Common myeloid progenitor, CD34-positive (primary cell): ENCODE data around the gene PIP5K1B.

ENCODE experiments used
- CTCF ChIA-PET: fragments of 350-600 bp; sonication (Branson Sonifier 250); formaldehyde crosslinking; loops from one replicate; lab custom pipeline; 2021; ENCODE audit warnings: antibody characterized with exemption; lab: Charles Lee
- POLR2A ChIA-PET: fragments of 350-600 bp; sonication (Branson Sonifier 250); formaldehyde crosslinking; loops from one replicate; lab custom pipeline; 2021; ENCODE audit warnings: antibody characterized with exemption; lab: Charles Lee
- DNase-seq, 3 donors: peaks; one replicate each; pipeline versions ENCODE4 v3.0.0 to v3.0.0-alpha.2; 2013
- H3K27ac ChIP-seq, 2 experiments: 1 replicate in 1 of 2; 2 replicates in 1 of 2; pipeline ENCODE4 v1.7.0; 2013; ENCODE audit warnings: inconsistent platforms in 2 of 2, low read length in 2 of 2, mild to moderate bottlenecking in 2 of 2, low read depth in 1 of 2, moderate library complexity in 1 of 2; ENCODE audit not compliant: severe bottlenecking in 2 of 2, insufficient read depth in 1 of 2, poor library complexity in 1 of 2
- H3K27me3 ChIP-seq, 5 experiments: replicated peaks in 2 of 5; 1 replicate in 3 of 5; 2 replicates in 2 of 5; pipeline versions ENCODE4 v1.6.1 to v1.7.0; 2013; ENCODE audit warnings: low read length in 4 of 5, mild to moderate bottlenecking in 2 of 5, moderate library complexity in 2 of 5, inconsistent platforms in 1 of 5; ENCODE audit not compliant: insufficient read depth in 5 of 5, control insufficient read depth in 4 of 5
- H3K36me3 ChIP-seq, 4 experiments: 1 replicate in 2 of 4; 2 replicates in 2 of 4; pipeline versions ENCODE4 v1.6.1 to v1.7.0; 2013; ENCODE audit warnings: low read length in 3 of 4, control low read depth in 1 of 4, mild to moderate bottlenecking in 1 of 4; ENCODE audit not compliant: control insufficient read depth in 4 of 4, insufficient read depth in 4 of 4
- H3K4me1 ChIP-seq, 4 experiments: 1 replicate in 3 of 4; 2 replicates in 1 of 4; pipeline versions ENCODE4 v1.6.1 to v1.7.1; 2013; ENCODE audit warnings: low read length in 3 of 4, mild to moderate bottlenecking in 3 of 4, control low read depth in 1 of 4, inconsistent platforms in 1 of 4, moderate library complexity in 1 of 4; ENCODE audit not compliant: control insufficient read depth in 4 of 4, insufficient read depth in 4 of 4; ENCODE audit errors: control extremely low read depth in 1 of 4
- H3K4me3 ChIP-seq, 7 experiments: 1 replicate in 4 of 7; 2 replicates in 3 of 7; pipeline versions ENCODE4 v1.5.1 to v1.7.0; 2013; ENCODE audit warnings: mild to moderate bottlenecking in 7 of 7, low read length in 6 of 7, moderate library complexity in 6 of 7, inconsistent platforms in 2 of 7, low read depth in 2 of 7, control low read depth in 1 of 7; ENCODE audit not compliant: insufficient read depth in 4 of 7, control insufficient read depth in 1 of 7; ENCODE audit errors: extremely low read depth in 1 of 7
- H3K9me3 ChIP-seq, 5 experiments: 1 replicate in 4 of 5; 2 replicates in 1 of 5; pipeline versions ENCODE4 v1.6.1 to v1.7.1; 2013; ENCODE audit warnings: low read length in 4 of 5, mild to moderate bottlenecking in 2 of 5, inconsistent platforms in 1 of 5, low read depth in 1 of 5, moderate library complexity in 1 of 5; ENCODE audit not compliant: control insufficient read depth in 4 of 5, insufficient read depth in 2 of 5; ENCODE audit errors: control extremely low read depth in 1 of 5
- WGBS: methylation state at CpG from one replicate; pipeline ENCODE4 v1.1.5; 2013; ENCODE audit not compliant: insufficient coverage; 5-methylcytosine and 5-hydroxymethylcytosine counted together

Gene PIP5K1B

DNA sequence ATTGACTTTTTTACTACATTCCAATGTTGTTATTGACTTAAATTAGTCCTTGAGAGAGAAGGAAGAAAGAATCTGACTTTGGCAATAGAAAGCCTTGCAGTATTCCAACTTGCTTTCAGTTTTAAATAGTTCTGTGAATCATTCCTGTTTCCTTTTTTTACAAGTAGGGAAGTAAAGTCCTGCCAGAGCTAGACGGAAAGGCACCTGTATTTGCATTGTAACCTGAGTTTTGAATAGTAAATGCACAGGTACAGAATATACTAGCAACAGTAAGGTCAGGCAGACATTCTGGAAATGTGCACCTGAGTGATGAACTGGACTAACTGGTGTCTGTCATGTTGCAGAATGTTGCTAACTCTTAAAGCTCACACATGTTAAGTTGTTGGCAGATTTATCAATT is 208.0 kb downstream of the PIP5K1B start:
- Histone ChIP-seq H3K27ac (no peak overlapping the region), H3K36me3 (peaks cover 0 to 3% (median under 1%) of the 10 kb centered on the region in 4 experiments), H3K4me3 (no peak overlapping the region), H3K4me1 (no peaks in the 10 kb centered on the region), H3K27me3 (no peaks in the 10 kb centered on the region), H3K9me3 (no peaks in the 10 kb centered on the region)
- no peak for DNase-seq
- ChIA-PET POLR2A (interaction anchor here (0.6 kb wide), 1 partner anchor 98 kb away, joined by 3 read pairs; no protein-coding TSS in a partner anchor), CTCF (interaction anchor here (1.1 kb wide), 1 partner anchor 25 kb away, joined by 3 read pairs; no protein-coding TSS in a partner anchor)
- 11% methylated on average over 1 of the region's 1 CpG for WGBS

- ChIA-PET CTCF (no interaction called here), POLR2A (no interaction called here)
- Histone ChIP-seq H3K36me3 (peaks cover 0 to 5% (median 1%) of the 10 kb centered on the region in 4 experiments), H3K27ac (no peak overlapping the region), H3K9me3 (no peaks in the 10 kb centered on the region), H3K4me3 (no peak overlapping the region), H3K4me1 (peaks cover 2 to 10% (median 3%) of the 10 kb centered on the region in 4 experiments), H3K27me3 (no peaks in the 10 kb centered on the region)
- no peak for DNase-seq
- no CpG with 5 or more reads among the region's 2 CpGs for WGBS
Measured at GRCh38 chr9:68914751-68915150, 209.7 kb downstream of the PIP5K1B start.

GRCh38 chr9:68919661-68920060 is 214.6 kb downstream of the PIP5K1B start:
- peaks cover 0 to 13% (median 1%) of the 10 kb centered on the region in 4 experiments for H3K36me3 ChIP-seq
- H3K27me3 ChIP-seq = no peaks in the 10 kb centered on the region
- peaks cover 6 to 14% (median 6%) of the 10 kb centered on the region in 4 experiments for H3K4me1 ChIP-seq
- ChIA-PET POLR2A (no interaction called here), CTCF (interaction anchor here (0.9 to 1.1 kb wide), 3 partner anchors 16 to 82 kb away, joined by 3 read pairs; no protein-coding TSS in a partner anchor)
- peak overlapping the region in 1 of 2 experiments; percentile 52 for H3K27ac ChIP-seq
- peak in 1 of 3 donors; percentile 25 for DNase-seq
- peak overlapping the region in 3 of 7 experiments; percentile 11 to 36 (median 28) for H3K4me3 ChIP-seq
- H3K9me3 ChIP-seq = no peaks in the 10 kb centered on the region
- no CpG with 5 or more reads among the region's 2 CpGs for WGBS

DNA sequence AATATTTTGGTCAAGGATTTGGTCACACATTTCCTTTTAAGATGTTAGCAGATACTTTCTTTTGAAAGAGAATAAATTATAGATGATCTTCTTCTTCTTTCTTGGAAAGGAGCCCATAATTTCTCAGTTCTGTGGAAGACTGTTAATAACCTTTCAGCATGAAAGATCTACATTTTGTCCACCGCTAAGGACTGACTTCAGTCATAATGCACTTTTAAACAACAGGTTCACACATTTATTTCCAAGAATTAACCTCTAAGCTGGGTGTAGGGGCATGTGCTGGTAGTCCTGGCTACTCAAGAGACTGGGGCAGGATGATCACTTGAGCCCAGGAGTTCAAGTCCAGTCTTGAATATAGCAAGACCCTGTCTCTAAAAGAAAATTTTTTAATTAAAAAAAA is 215.9 kb downstream of the PIP5K1B start:
- H3K27ac ChIP-seq = no peak overlapping the region
- peaks cover 0 to 13% (median 1%) of the 10 kb centered on the region in 4 experiments for H3K36me3 ChIP-seq
- ChIA-PET CTCF (interaction anchor here (1.1 to 1.2 kb wide), 2 partner anchors 10 to 18 kb away, joined by 3 read pairs; no protein-coding TSS in a partner anchor), POLR2A (no interaction called here)
- DNase-seq = no peak
- H3K27me3 ChIP-seq = no peaks in the 10 kb centered on the region
- H3K4me1 ChIP-seq = peaks cover 6 to 25% (median 11%) of the 10 kb centered on the region in 4 experiments
- H3K4me3 ChIP-seq = no peak overlapping the region
- WGBS = no CpG with 5 or more reads among the region's 1 CpG
- no peaks in the 10 kb centered on the region for H3K9me3 ChIP-seq

GRCh38 chr9:68923480-68923879 is 218.4 kb downstream of the PIP5K1B start:
- Histone ChIP-seq H3K27me3 (no peaks in the 10 kb centered on the region), H3K9me3 (no peaks in the 10 kb centered on the region), H3K36me3 (peaks cover 0 to 8% (median 0%) of the 10 kb centered on the region in 4 experiments), H3K27ac (no peak overlapping the region), H3K4me3 (no peak overlapping the region), H3K4me1 (peaks cover 6 to 34% (median 16%) of the 10 kb centered on the region in 4 experiments)
- CTCF ChIA-PET = interaction anchor here (1.3 kb wide), 1 partner anchor 26 kb away, joined by 3 read pairs; no protein-coding TSS in a partner anchor
- POLR2A ChIA-PET = no interaction called here
- DNase-seq = no peak

GRCh38 chr9:68925175-68925574 is 220.1 kb downstream of the PIP5K1B start:
- H3K4me3 ChIP-seq = peak overlapping the region in 1 of 7 experiments; percentile 33
- H3K27me3 ChIP-seq = no peaks in the 10 kb centered on the region
- CTCF ChIA-PET = interaction anchor here (0.5 to 1.0 kb wide), 2 partner anchors 80 to 177 kb away, joined by 3 to 4 read pairs; no protein-coding TSS in a partner anchor
- POLR2A ChIA-PET = no interaction called here
- H3K27ac ChIP-seq = peak overlapping the region in 1 of 2 experiments; percentile 34
- WGBS = 15% methylated on average over 4 of the region's 6 CpGs
- DNase-seq = peak; percentile 23 to 75 (median 63)
- H3K36me3 ChIP-seq = peaks cover 0 to 8% (median 1%) of the 10 kb centered on the region in 4 experiments
- H3K9me3 ChIP-seq = no peaks in the 10 kb centered on the region
- H3K4me1 ChIP-seq = peaks cover 0 to 21% (median 9%) of the 10 kb centered on the region in 4 experiments

DNA sequence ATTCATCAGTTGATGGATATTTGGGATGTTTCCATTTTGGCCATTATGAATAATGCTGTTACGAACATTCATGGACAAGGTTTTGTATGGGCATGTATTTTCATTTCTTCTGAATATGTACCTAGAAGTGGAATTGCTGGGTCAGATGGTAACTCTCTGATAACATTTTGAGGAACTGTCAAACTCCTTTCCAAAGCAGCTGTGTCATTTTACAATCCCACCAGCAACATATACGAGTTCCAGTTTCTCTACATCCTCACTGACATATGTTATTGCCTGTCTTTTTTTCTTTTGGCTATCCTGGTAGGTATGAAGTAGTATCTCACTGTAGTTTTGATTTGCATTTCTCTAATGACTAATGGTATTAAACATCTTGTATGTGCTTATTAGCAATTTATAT is 222.1 kb downstream of the PIP5K1B start:
- DNase-seq = peak; percentile 33 to 86 (median 75)
- Histone ChIP-seq H3K36me3 (peaks cover 0 to 11% (median 1%) of the 10 kb centered on the region in 4 experiments), H3K27ac (no peak overlapping the region), H3K27me3 (no peaks in the 10 kb centered on the region), H3K4me1 (peaks cover 0 to 21% (median 9%) of the 10 kb centered on the region in 4 experiments), H3K4me3 (peak overlapping the region in 1 of 7 experiments; percentile 10), H3K9me3 (no peaks in the 10 kb centered on the region)
- POLR2A ChIA-PET = no interaction called here
- WGBS = no CpG with 5 or more reads among the region's 2 CpGs
- CTCF ChIA-PET = interaction anchor here (0.6 kb wide), 1 partner anchor 300 kb away, joined by 3 read pairs; no protein-coding TSS in a partner anchor
